IMR-90 (cell line): ENCODE data around the gene KIF13A. TPM values are rescaled to one million over a fixed set of nuclear protein-coding genes. Genes with fewer than 3 reads are reported as not detected.

Source experiments
- ATAC-seq: fragments of 200-7000 bp; cut with Tn5 transposase; 2 replicates; pipeline ENCODE4 v1.9.1; 2020; ENCODE audit warnings: low read depth, mild to moderate bottlenecking, moderate library complexity
- BruUV-seq: library from RNA; stranded (reverse); fragments of 400-500 nt; replicated peaks from 2 replicates; lab custom pipeline; 2021; lab: Mats Ljungman, UMichigan
- CTCF ChIA-PET: fragments of 300-600 bp; formaldehyde crosslinking; extraction: SDS; loops from one replicate; lab custom pipeline; 2021; ENCODE audit warnings: antibody characterized with exemption; lab: Yijun Ruan, JAX
- POLR2A ChIA-PET: fragments of 300-600 bp; sonication (Branson Sonifier 250); formaldehyde crosslinking; loops from one replicate; lab custom pipeline; 2022; ENCODE audit warnings: antibody characterized with exemption; ENCODE audit not compliant: unreplicated experiment; lab: Charles Lee
- DNase-seq: peaks from one replicate; pipeline ENCODE4 v3.0.0; 2013
- H2AFZ ChIP-seq: replicated peaks from 2 replicates; pipeline ENCODE3; 2013; ENCODE audit warnings: low read length, mild to moderate bottlenecking; ENCODE audit not compliant: poor library complexity
- H2AK5ac ChIP-seq: 2 replicates; pipeline ENCODE4 v1.6.1; 2013; ENCODE audit warnings: low read depth, low read length, inconsistent platforms
- H2AK9ac ChIP-seq: replicated peaks from 2 replicates; pipeline ENCODE3; 2013; ENCODE audit warnings: mild to moderate bottlenecking, low read depth, low read length, moderate library complexity; ENCODE audit not compliant: poor library complexity
- H2BK120ac ChIP-seq: 2 replicates; pipeline ENCODE4 v1.6.1; 2013; ENCODE audit warnings: low read depth, low read length, inconsistent platforms
- H2BK15ac ChIP-seq: 3 replicates; pipeline ENCODE4 v1.6.1; 2013; ENCODE audit warnings: low read depth, low read length, inconsistent platforms
- H2BK20ac ChIP-seq: 2 replicates; pipeline ENCODE4 v1.6.1; 2013; ENCODE audit warnings: low read depth, mild to moderate bottlenecking, inconsistent platforms, low read length, moderate library complexity
- H2BK5ac ChIP-seq: 2 replicates; pipeline ENCODE4 v1.6.1; 2013; ENCODE audit warnings: mild to moderate bottlenecking, low read depth, low read length, inconsistent platforms; ENCODE audit not compliant: poor library complexity, severe bottlenecking
- H3K14ac ChIP-seq: replicated peaks from 2 replicates; pipeline ENCODE4 v1.6.1; 2013; ENCODE audit warnings: low read depth, low read length, inconsistent platforms
- H3K18ac ChIP-seq: 2 replicates; pipeline ENCODE4 v1.6.1; 2013; ENCODE audit warnings: low read depth, low read length, control low read depth
- H3K23ac ChIP-seq: 2 replicates; pipeline ENCODE4 v1.6.1; 2013; ENCODE audit warnings: low read depth, low read length, inconsistent platforms
- H3K27ac ChIP-seq: 2 replicates; pipeline ENCODE4 v1.5.1; 2013; ENCODE audit warnings: mild to moderate bottlenecking, control low read depth, low read length; ENCODE audit not compliant: insufficient read depth
- H3K27me3 ChIP-seq: 2 replicates; pipeline ENCODE4 v1.6.1; 2013; ENCODE audit warnings: low read length; ENCODE audit not compliant: control insufficient read depth, insufficient read depth
- H3K36me3 ChIP-seq: 2 replicates; pipeline ENCODE4 v1.6.1; 2013; ENCODE audit warnings: low read length, mixed read lengths; ENCODE audit not compliant: control insufficient read depth, insufficient read depth
- H3K4ac ChIP-seq: 2 replicates; pipeline ENCODE4 v1.6.1; 2013; ENCODE audit warnings: low read depth, low read length, inconsistent platforms
- H3K4me1 ChIP-seq: 2 replicates; pipeline ENCODE4 v1.6.1; 2013; ENCODE audit warnings: low read length, mixed read lengths; ENCODE audit not compliant: control insufficient read depth, insufficient read depth
- H3K4me2 ChIP-seq: 2 replicates; pipeline ENCODE4 v1.6.1; 2013; ENCODE audit warnings: low read depth, mild to moderate bottlenecking, control low read depth, low read length, moderate library complexity
- H3K4me3 ChIP-seq: 2 replicates; pipeline ENCODE4 v1.5.1; 2013; ENCODE audit warnings: low read depth, mild to moderate bottlenecking, control low read depth, low read length, moderate library complexity; ENCODE audit not compliant: insufficient read depth
- H3K56ac ChIP-seq: 2 replicates; pipeline ENCODE4 v1.6.1; 2013; ENCODE audit warnings: low read length, inconsistent platforms; ENCODE audit not compliant: insufficient read depth; ENCODE audit errors: extremely low read depth
- H3K79me1 ChIP-seq, 2 experiments: 2 replicates each; pipeline ENCODE4 v1.6.1; 2013; ENCODE audit warnings: low read length in 2 of 2, inconsistent platforms in 1 of 2, low read depth in 1 of 2
- H3K9ac ChIP-seq: 2 replicates; pipeline ENCODE4 v1.6.1; 2013; ENCODE audit warnings: low read depth, low read length, control low read depth
- H3K9me1 ChIP-seq: 2 replicates; pipeline ENCODE4 v1.6.1; 2013; ENCODE audit warnings: low read length, inconsistent platforms; ENCODE audit not compliant: insufficient read depth
- H3K9me3 ChIP-seq: 2 replicates; pipeline ENCODE4 v1.6.1; 2013; ENCODE audit warnings: low read length; ENCODE audit not compliant: control insufficient read depth, insufficient read depth
- H4K20me1 ChIP-seq: 2 replicates; pipeline ENCODE4 v1.6.1; 2013; ENCODE audit warnings: low read length, inconsistent platforms; ENCODE audit not compliant: insufficient read depth
- H4K5ac ChIP-seq: 2 replicates; pipeline ENCODE4 v1.6.1; 2013; ENCODE audit warnings: mild to moderate bottlenecking, low read depth, low read length, control low read depth
- H4K8ac ChIP-seq, 2 experiments: 2 replicates each; pipeline ENCODE4 v1.6.1; 2013; ENCODE audit warnings: low read depth in 2 of 2, low read length in 2 of 2, control low read depth in 1 of 2, inconsistent platforms in 1 of 2
- H4K91ac ChIP-seq: 2 replicates; pipeline ENCODE4 v1.6.1; 2013; ENCODE audit warnings: low read depth, low read length, inconsistent platforms; ENCODE audit not compliant: insufficient read depth
- NFE2L2 ChIP-seq: fragments of 150-350 bp; IDR thresholded peaks from 2 replicates; pipeline ENCODE4 v1.6.1; 2016; ENCODE audit warnings: low read depth, mild to moderate bottlenecking, low read length
- RAD21 ChIP-seq: IDR thresholded peaks from 2 replicates; pipeline ENCODE4 v1.6.1; 2012; ENCODE audit warnings: low read length, improper control_type of control experiment
- WGBS, 2 experiments: methylation state at CpG; one replicate each; pipeline versions ENCODE4 v1.1.5 to v1.1.7; 2013; ENCODE audit warnings: missing lambda C conversion rate in 2 of 2; ENCODE audit not compliant: insufficient read length in 1 of 2; ENCODE audit errors: extremely low coverage in 2 of 2; 5-methylcytosine and 5-hydroxymethylcytosine counted together
- dilution Hi-C: fragments of 300-500 bp; cut with HindIII; formaldehyde crosslinking; loops from one replicate; pipeline ENCODE4 v1.14.3; 2018; ENCODE audit warnings: low sequenced_read_pairs; ENCODE audit not compliant: unreplicated experiment
- in situ Hi-C: fragments of 300-500 bp; cut with MboI; formaldehyde crosslinking; loops from 3 replicates; pipeline ENCODE4 v1.14.3; 2019; ENCODE audit warnings: low sequenced_read_pairs, inconsistent platforms, mixed read lengths
- intact Hi-C: fragments of 100-400 bp; cut with micrococcal nuclease; formaldehyde crosslinking; loops from 2 replicates; pipeline ENCODE4 v1.10.0; 2022
- polyA plus RNA-seq, 3 experiments: library from polyadenylated mRNA; depleted of rRNA; stranded (reverse); fragments of >200 nt; gene quantifications; 2 replicates each; pipeline ENCODE4 v1.2.3, GENCODE V29; 2012; ENCODE audit warnings: low replicate concordance in 1 of 3
- total RNA-seq: library from RNA; depleted of rRNA; stranded (reverse); fragments of >200 nt; gene quantifications from 2 replicates; pipeline ENCODE4 v1.2.3, GENCODE V29; 2012
- TF ChIP-seq, protein P1 (sequence below): conservative IDR thresholded peaks from 2 replicates; pipeline ENCODE4 v1.5.1; 2012; ENCODE audit warnings: mild to moderate bottlenecking, low read depth, low read length, improper control_type of control experiment

The KIF13A gene
- total and polyA plus RNA-seq, 2 of the 4 experiments (the other 2 are of a cell fraction), result 23.3 to 51.8 TPM

GRCh38 chr6:18031680-18032256, 44.3 kb upstream of the KIF13A start:
- H3K4ac ChIP-seq, result no peak overlapping the region
- WGBS, 2 experiments, result no CpG with 5 or more reads among the region's 2 CpGs
- no peak overlapping the region for H3K14ac ChIP-seq
- H2AFZ ChIP-seq, result no peak overlapping the region
- H3K27me3 ChIP-seq, result 0 out of 2 replicates have a peak, but pooled peaks cover under 1% of the 10 kb centered on the region
- H3K9ac ChIP-seq, result no peak overlapping the region
- no TSS peak for BruUV-seq
- H3K4me2 ChIP-seq, result no peak overlapping the region
- H4K91ac ChIP-seq, result no peak overlapping the region
- TF ChIP-seq, protein P1, sequence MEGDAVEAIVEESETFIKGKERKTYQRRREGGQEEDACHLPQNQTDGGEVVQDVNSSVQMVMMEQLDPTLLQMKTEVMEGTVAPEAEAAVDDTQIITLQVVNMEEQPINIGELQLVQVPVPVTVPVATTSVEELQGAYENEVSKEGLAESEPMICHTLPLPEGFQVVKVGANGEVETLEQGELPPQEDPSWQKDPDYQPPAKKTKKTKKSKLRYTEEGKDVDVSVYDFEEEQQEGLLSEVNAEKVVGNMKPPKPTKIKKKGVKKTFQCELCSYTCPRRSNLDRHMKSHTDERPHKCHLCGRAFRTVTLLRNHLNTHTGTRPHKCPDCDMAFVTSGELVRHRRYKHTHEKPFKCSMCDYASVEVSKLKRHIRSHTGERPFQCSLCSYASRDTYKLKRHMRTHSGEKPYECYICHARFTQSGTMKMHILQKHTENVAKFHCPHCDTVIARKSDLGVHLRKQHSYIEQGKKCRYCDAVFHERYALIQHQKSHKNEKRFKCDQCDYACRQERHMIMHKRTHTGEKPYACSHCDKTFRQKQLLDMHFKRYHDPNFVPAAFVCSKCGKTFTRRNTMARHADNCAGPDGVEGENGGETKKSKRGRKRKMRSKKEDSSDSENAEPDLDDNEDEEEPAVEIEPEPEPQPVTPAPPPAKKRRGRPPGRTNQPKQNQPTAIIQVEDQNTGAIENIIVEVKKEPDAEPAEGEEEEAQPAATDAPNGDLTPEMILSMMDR, result no peak
- TF ChIP-seq NFE2L2 (peak; percentile 85), RAD21 (no peak)
- peaks cover 3% of the 10 kb centered on the region; the same call in 1 of the 2 replicates for H3K9me1 ChIP-seq
- no peak overlapping the region for H3K27ac ChIP-seq
- in situ Hi-C loops (no loop called here), dilution Hi-C loops (no loop called here), intact Hi-C loops (no loop called here)
- ATAC-seq (no peak), DNase-seq (no peak)
- no peak overlapping the region for H2AK9ac ChIP-seq
- no peak overlapping the region for H2BK15ac ChIP-seq
- H2AK5ac ChIP-seq, result no peak overlapping the region
- H2BK5ac ChIP-seq, result no peak overlapping the region
- H3K79me1 ChIP-seq, result no peaks in the 10 kb centered on the region
- no peak overlapping the region for H2BK120ac ChIP-seq
- POLR2A ChIA-PET, result no interaction called here
- CTCF ChIA-PET, result no interaction called here
- H3K9me3 ChIP-seq, result no peaks in the 10 kb centered on the region
- no peak overlapping the region for H4K8ac ChIP-seq
- H3K23ac ChIP-seq, result no peak overlapping the region
- H4K20me1 ChIP-seq, result no peaks in the 10 kb centered on the region
- H4K5ac ChIP-seq, result no peak overlapping the region
- no peak overlapping the region for H3K4me3 ChIP-seq
- H3K56ac ChIP-seq, result no peak overlapping the region
- H3K36me3 ChIP-seq, result no peaks in the 10 kb centered on the region
- no peak overlapping the region for H3K18ac ChIP-seq
- no peak overlapping the region for H2BK20ac ChIP-seq
- H3K4me1 ChIP-seq, result no peaks in the 10 kb centered on the region
